ENCODE measurements around the gene DSCAML1.

GRCh38 chr11:117458275-117459122, 338.5 kb downstream of the DSCAML1 start:
- TF ChIP-seq CTCF (conservative IDR thresholded peaks at IDR 0.05; ENCODE audit: low read length), result no peak
- no peak for TF ChIP-seq EZH2phosphoT487 (IDR thresholded peaks at IDR 0.05; ENCODE audit: borderline replicate concordance, low read depth, low read length)

Measured in OCI-LY7 (cell line).